Activated CD4-positive, alpha-beta memory T cell treated with anti-CD3 and anti-CD28 coated beads for 36 hours (primary cell): ENCODE measurements around the gene KCTD5. TPM values are rescaled to one million over a fixed set of nuclear protein-coding genes. Genes with fewer than 3 reads are reported as not detected.

ENCODE experiments used
- CTCF ChIA-PET: fragments of 350-600 bp; sonication (Branson Sonifier 250); formaldehyde crosslinking; loops from one replicate; lab custom pipeline; 2021; ENCODE audit warnings: antibody characterized with exemption, inconsistent platforms; lab: Charles Lee
- POLR2A ChIA-PET: fragments of 350-600 bp; sonication (Branson Sonifier 250); formaldehyde crosslinking; loops from one replicate; lab custom pipeline; 2021; ENCODE audit warnings: antibody characterized with exemption; lab: Charles Lee
- DNase-seq: peaks from one replicate; pipeline ENCODE4 v3.0.0-alpha.2; 2020
- H3K27ac Mint-ChIP-seq: one replicate; pipeline ENCODE4 v1.8.0; 2021; ENCODE audit warnings: mixed read lengths
- H3K27me3 Mint-ChIP-seq: one replicate; pipeline ENCODE4 v1.8.0; 2021; ENCODE audit warnings: mixed read lengths
- H3K36me3 Mint-ChIP-seq: one replicate; pipeline ENCODE4 v1.8.0; 2021; ENCODE audit warnings: mixed read lengths
- H3K4me1 Mint-ChIP-seq: one replicate; pipeline ENCODE4 v1.8.0; 2021; ENCODE audit warnings: low read depth, mixed read lengths
- H3K4me3 Mint-ChIP-seq: one replicate; pipeline ENCODE4 v1.8.0; 2021; ENCODE audit warnings: mild to moderate bottlenecking, mixed read lengths
- H3K9me3 Mint-ChIP-seq: one replicate; pipeline ENCODE4 v1.8.0; 2021; ENCODE audit warnings: mixed read lengths
- intact Hi-C: fragments of 100-400 bp; cut with micrococcal nuclease; formaldehyde crosslinking; loops from one replicate; pipeline ENCODE4 v1.15.1; 2023
- total RNA-seq, 2 experiments: library from RNA; stranded (reverse); gene quantifications; one replicate each; pipeline ENCODE4 v1.2.3, GENCODE V29; 2021

Gene KCTD5
- total RNA-seq, 2 experiments from 2014 or later: 61.8 to 62.7 TPM

DNA sequence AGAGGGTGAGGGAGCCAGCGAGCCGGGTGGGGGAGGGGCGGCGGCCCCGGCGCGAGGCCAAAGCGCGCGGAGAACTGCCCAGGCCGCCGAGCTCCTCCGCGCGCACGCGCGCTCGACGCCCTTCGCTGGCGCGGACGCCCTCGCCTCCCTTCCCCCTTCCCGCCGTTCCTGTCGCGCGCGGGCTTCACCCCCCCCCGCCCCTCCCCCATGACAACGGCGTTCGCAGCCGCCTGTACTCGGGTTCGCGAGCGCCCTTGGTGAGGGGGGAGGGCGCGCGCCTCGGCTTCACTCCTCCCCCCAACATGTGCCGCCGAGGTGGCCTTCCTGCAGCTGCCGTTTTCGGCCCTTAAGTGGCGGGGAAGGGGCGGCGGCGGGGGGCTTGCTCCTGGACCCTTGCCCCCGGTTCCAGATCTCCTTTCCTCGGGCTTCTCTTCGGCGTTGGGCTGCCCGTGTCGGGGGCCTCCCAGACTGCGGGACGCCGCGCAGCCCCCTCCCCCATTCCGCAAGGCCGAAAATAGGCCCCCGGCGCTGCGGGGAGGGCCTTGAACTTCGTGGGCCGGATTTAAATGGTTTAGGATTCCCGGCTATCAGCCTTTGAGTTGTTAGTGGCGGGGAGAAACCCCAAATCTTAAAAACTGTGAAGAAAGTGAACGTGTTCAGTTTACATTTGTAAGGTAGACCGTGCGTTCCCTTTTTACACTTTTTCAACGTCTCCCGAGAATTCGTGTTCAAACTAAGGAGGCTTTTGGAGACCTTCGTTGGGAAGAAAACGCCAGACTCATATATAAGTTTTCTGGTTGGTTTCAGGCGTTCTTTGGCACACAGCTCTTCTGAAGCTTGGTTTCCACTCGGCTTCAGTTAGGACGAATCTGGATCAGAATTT lies 70.8 kb downstream of the KCTD5 start:
- intact Hi-C loops: loop anchor here (1.0 to 2.0 kb wide), 3 partner anchors 24 to 116 kb away; partner anchors contain the start of gene ELOB
- H3K9me3 Mint-ChIP-seq: no peaks in the 10 kb centered on the region
- ChIA-PET POLR2A (interaction anchor here (0.6 to 2.5 kb wide), 10 partner anchors 10 to 1440 kb away, joined by 3 to 19 read pairs (median 4); partner anchors contain the start of gene ELOB), CTCF (interaction anchor here (0.9 to 1.6 kb wide), 3 partner anchors 12 to 115 kb away, joined by 3 to 5 read pairs (median 3); no protein-coding TSS in a partner anchor)
- peaks cover 48% of the 10 kb centered on the region for H3K4me1 Mint-ChIP-seq
- peak overlapping the region; percentile 96 for H3K4me3 Mint-ChIP-seq
- peak; percentile 82 for DNase-seq
- no peaks in the 10 kb centered on the region for H3K27me3 Mint-ChIP-seq
- H3K27ac Mint-ChIP-seq: peak overlapping the region; percentile 99
- peaks cover 55% of the 10 kb centered on the region for H3K36me3 Mint-ChIP-seq

GRCh38 chr16:2753733-2754020 lies 71.4 kb downstream of the KCTD5 start:
- Mint-ChIP-seq H3K36me3 (peaks cover 60% of the 10 kb centered on the region), H3K27me3 (no peaks in the 10 kb centered on the region), H3K4me3 (peak overlapping the region; percentile 96), H3K4me1 (peaks cover 51% of the 10 kb centered on the region), H3K27ac (peak overlapping the region; percentile 86), H3K9me3 (no peaks in the 10 kb centered on the region)
- DNase-seq: no peak
- intact Hi-C loops: loop anchor here (2.0 kb wide), 1 partner anchor 115 kb away; no protein-coding TSS in a partner anchor
- ChIA-PET POLR2A (interaction anchor here (0.7 to 2.5 kb wide), 7 partner anchors 10 to 151 kb away, joined by 3 to 19 read pairs (median 4); partner anchors contain the start of gene ELOB), CTCF (interaction anchor here (0.9 to 1.6 kb wide), 2 partner anchors 86 to 114 kb away, joined by 3 to 5 read pairs; no protein-coding TSS in a partner anchor)

GRCh38 chr16:2755158-2755557 lies 72.8 kb downstream of the KCTD5 start:
- CTCF ChIA-PET: no interaction called here
- peak overlapping the region; percentile 96 for H3K4me3 Mint-ChIP-seq
- intact Hi-C loops: no loop called here
- H3K36me3 Mint-ChIP-seq: peaks cover 74% of the 10 kb centered on the region
- POLR2A ChIA-PET: no interaction called here
- peaks cover 57% of the 10 kb centered on the region for H3K4me1 Mint-ChIP-seq
- no peaks in the 10 kb centered on the region for H3K9me3 Mint-ChIP-seq
- H3K27me3 Mint-ChIP-seq: no peaks in the 10 kb centered on the region
- no peak for DNase-seq
- peak overlapping the region; percentile 86 for H3K27ac Mint-ChIP-seq

DNA sequence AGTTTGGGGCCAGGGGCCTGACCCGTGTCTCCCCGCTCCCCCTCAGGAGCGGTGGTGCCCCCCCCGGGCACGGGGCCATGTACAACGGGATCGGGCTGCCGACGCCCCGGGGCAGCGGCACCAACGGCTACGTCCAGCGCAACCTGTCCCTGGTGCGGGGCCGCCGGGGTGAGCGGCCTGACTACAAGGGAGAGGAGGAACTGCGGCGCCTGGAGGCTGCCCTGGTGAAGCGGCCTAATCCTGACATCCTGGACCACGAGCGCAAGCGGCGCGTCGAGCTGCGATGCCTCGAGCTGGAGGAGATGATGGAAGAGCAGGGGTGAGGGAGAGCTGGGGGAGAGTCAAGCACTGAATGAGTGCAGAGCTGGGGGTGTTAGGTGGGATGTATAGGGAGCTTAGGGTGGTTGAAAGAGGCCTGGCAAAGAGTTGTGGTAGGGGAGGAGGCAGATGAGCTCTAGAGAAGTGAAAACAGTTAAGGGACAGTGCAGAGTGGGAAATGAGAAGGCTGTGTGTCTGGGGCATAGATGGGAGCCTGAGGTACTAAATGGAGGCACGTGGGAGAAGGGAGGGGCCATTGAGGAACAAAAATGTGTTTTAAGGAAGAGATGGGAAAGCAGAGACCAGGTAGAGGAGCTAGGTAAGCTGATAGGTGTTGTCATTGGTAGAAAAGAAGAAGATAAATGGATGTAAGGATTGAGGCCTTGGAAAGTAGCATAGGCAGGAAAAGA lies 74.1 kb downstream of the KCTD5 start:
- no peak overlapping the region for H3K4me3 Mint-ChIP-seq
- H3K36me3 Mint-ChIP-seq: peaks cover 81% of the 10 kb centered on the region
- no peaks in the 10 kb centered on the region for H3K27me3 Mint-ChIP-seq
- H3K27ac Mint-ChIP-seq: no peak overlapping the region
- no peaks in the 10 kb centered on the region for H3K9me3 Mint-ChIP-seq
- H3K4me1 Mint-ChIP-seq: peaks cover 51% of the 10 kb centered on the region
- DNase-seq: no peak
- intact Hi-C loops: no loop called here
- POLR2A ChIA-PET: no interaction called here
- CTCF ChIA-PET: interaction anchor here (1.0 to 1.5 kb wide), 2 partner anchors 15 to 111 kb away, joined by 3 to 4 read pairs; no protein-coding TSS in a partner anchor

DNA sequence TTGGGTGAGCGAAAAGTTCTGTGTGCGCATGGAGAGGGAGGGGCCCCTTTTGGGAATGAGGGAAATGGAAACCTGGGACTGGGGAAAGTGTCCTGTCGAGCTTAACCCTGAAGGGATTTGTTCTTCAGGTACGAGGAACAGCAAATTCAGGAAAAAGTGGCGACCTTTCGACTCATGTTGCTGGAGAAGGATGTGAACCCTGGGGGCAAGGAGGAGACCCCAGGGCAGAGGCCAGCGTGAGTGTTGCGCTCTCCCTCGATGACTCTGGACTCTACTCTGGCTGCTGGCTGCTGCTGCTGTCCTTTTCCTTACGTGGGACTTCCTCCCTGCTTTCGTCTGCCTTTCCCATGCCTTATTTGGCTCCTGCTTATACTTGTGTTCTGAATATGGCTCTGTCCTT lies 75.0 kb downstream of the KCTD5 start:
- ChIA-PET CTCF (interaction anchor here (1.0 to 1.5 kb wide), 2 partner anchors 15 to 110 kb away, joined by 3 to 4 read pairs; no protein-coding TSS in a partner anchor), POLR2A (no interaction called here)
- Mint-ChIP-seq H3K9me3 (no peaks in the 10 kb centered on the region), H3K36me3 (peaks cover 89% of the 10 kb centered on the region), H3K27me3 (no peaks in the 10 kb centered on the region), H3K4me3 (no peak overlapping the region), H3K4me1 (peaks cover 48% of the 10 kb centered on the region), H3K27ac (peak overlapping the region; percentile 10)
- intact Hi-C loops: no loop called here
- DNase-seq: no peak

Other genes with a start within 250 kb of the KCTD5 start
- gene TEDC2, start 222.4 kb upstream of the KCTD5 start, total RNA-seq: 10 to 100 TPM; 23.9 to 24.3 TPM
- not detected for gene NTN3, start 211.2 kb upstream of the KCTD5 start, total RNA-seq
- 10 to 100 TPM; 12.2 to 12.4 TPM for gene TBC1D24, start 207.4 kb upstream of the KCTD5 start, total RNA-seq
- 100 to 1,000 TPM; 111 to 115 TPM for gene ATP6V0C, start 168.6 kb upstream of the KCTD5 start, total RNA-seq
- gene AMDHD2, start 162.2 kb upstream of the KCTD5 start, total RNA-seq: 10 to 100 TPM; 28.3 to 30.5 TPM
- not detected for gene CEMP1, start 151.1 kb upstream of the KCTD5 start, total RNA-seq
- 10 to 100 TPM; 42.5 to 42.9 TPM for gene PDPK1, start 144.5 kb upstream of the KCTD5 start, total RNA-seq
- 1 to 10 TPM; 1.6 to 2.4 TPM for gene PRSS27, start 37.7 kb downstream of the KCTD5 start, total RNA-seq
- gene SRRM2, start 70.1 kb downstream of the KCTD5 start, total RNA-seq: 100 to 1,000 TPM; 483 to 526 TPM
- gene ELOB, start 94.8 kb downstream of the KCTD5 start, total RNA-seq: 100 to 1,000 TPM; 165 to 175 TPM
- gene PRSS33, start 105.0 kb downstream of the KCTD5 start, total RNA-seq: not detected
- not detected for gene PRSS41, start 115.9 kb downstream of the KCTD5 start, total RNA-seq
- 1 to 10 TPM; 4.7 to 6.2 TPM for gene PRSS21, start 134.7 kb downstream of the KCTD5 start, total RNA-seq
- gene ZG16B, start 147.8 kb downstream of the KCTD5 start, total RNA-seq: 1 to 10 TPM; 2.6 to 3.0 TPM
- under 1 TPM; 0.24 to 0.38 TPM for gene PRSS22, start 175.6 kb downstream of the KCTD5 start, total RNA-seq
- 10 to 100 TPM; 19.1 to 19.4 TPM for gene FLYWCH2, start 200.7 kb downstream of the KCTD5 start, total RNA-seq
- 10 to 100 TPM; 49.2 to 52.2 TPM for gene FLYWCH1, start 229.4 kb downstream of the KCTD5 start, total RNA-seq